Stomach (tissue), 9 donors: ENCODE data around the gene LIN52. TPM values are rescaled to one million over a fixed set of nuclear protein-coding genes. Genes with fewer than 3 reads are reported as not detected.

Source experiments
- DNase-seq, 2 donors: peaks; one replicate each; pipeline versions ENCODE4 v3.0.0 to v3.0.0-alpha.2; 2013 to 2019
- H3K27ac ChIP-seq, 5 donors: fragments of 200-600 bp in 4 of 5; sonication (generic) in 4 of 5; one replicate each; pipeline ENCODE4 v1.5.1; 2013 to 2019; ENCODE audit warnings: mild to moderate bottlenecking in 1 of 5, moderate library complexity in 1 of 5
- H3K27me3 ChIP-seq, 3 donors: fragments of 200-600 bp; sonication (generic); one replicate each; pipeline ENCODE4 v1.5.1; 2017 to 2019; ENCODE audit warnings: mixed run types in 1 of 3
- H3K36me3 ChIP-seq, 4 donors: fragments of 200-600 bp; sonication (generic); 1 replicate in 3 of 4; 2 replicates in 1 of 4; pipeline ENCODE4 v1.5.1; 2016 to 2019
- H3K4me1 ChIP-seq, 4 donors: fragments of 200-600 bp; sonication (generic); one replicate each; pipeline ENCODE4 v1.5.1; 2016 to 2019
- H3K4me3 ChIP-seq, 4 donors: fragments of 200-600 bp; sonication (generic) in 3 of 4; one replicate each; pipeline ENCODE4 v1.5.1; 2016 to 2019; ENCODE audit warnings: mild to moderate bottlenecking in 1 of 4
- H3K9me3 ChIP-seq, 4 donors: fragments of 200-600 bp; sonication (generic); one replicate each; pipeline ENCODE4 v1.5.1; 2016 to 2019
- CTCF ChIP-seq, 7 experiments: fragments of 450-650 bp in 4 of 7; fragments of 200-600 bp in 3 of 7; sonication (generic) in 3 of 7; IDR thresholded peaks; one replicate each; pipeline ENCODE4 v1.5.1; 2016 to 2019; ENCODE audit warnings: antibody characterized with exemption in 7 of 7, control low read depth in 2 of 7, mild to moderate bottlenecking in 1 of 7
- EP300 ChIP-seq: sonication (generic); formaldehyde crosslinking; IDR thresholded peaks from one replicate; pipeline ENCODE4 v1.6.1; 2017; ENCODE audit warnings: antibody characterized with exemption
- POLR2A ChIP-seq, 4 donors: fragments of 450-650 bp; IDR thresholded peaks; one replicate each; pipeline ENCODE4 v1.6.1; 2016; ENCODE audit warnings: antibody characterized with exemption in 4 of 4, control low read depth in 2 of 4, mild to moderate bottlenecking in 1 of 4, moderate library complexity in 1 of 4
- POLR2AphosphoS5 ChIP-seq, 3 donors: sonication (generic); formaldehyde crosslinking; IDR thresholded peaks; one replicate each; pipeline ENCODE4 v1.6.1; 2016; ENCODE audit warnings: antibody characterized with exemption in 3 of 3
- WGBS, 5 donors: extraction: QIAGEN DNeasy Blood & Tissue Kit in 3 of 5; methylation state at CpG; one replicate each; pipeline versions ENCODE4 v1.1.5 to v1.1.7; 2013 to 2018; 5-methylcytosine and 5-hydroxymethylcytosine counted together
- intact Hi-C: fragments of 100-400 bp; cut with DNase I; formaldehyde crosslinking; loops from one replicate; pipeline ENCODE4 v1.15.1; 2023; ENCODE audit warnings: low total_unique reads
- polyA plus RNA-seq, 3 donors: library from polyadenylated mRNA; stranded (reverse); fragments of 200-250 nt; gene quantifications; one replicate each; pipeline ENCODE4 v1.2.3, GENCODE V29; 2013
- total RNA-seq, 5 donors: library from RNA; depleted of rRNA; stranded (reverse); fragments of >200 nt; gene quantifications; one replicate each; pipeline versions ENCODE4 v1.1.0 to v1.2.3, GENCODE V29; 2014 to 2016
- donor health status: healthy with polysubstance abuse.
- donor health status: Bipolar disorder and iron deficiency.
- donor health status: healthy.

The LIN52 gene
- total and polyA plus RNA-seq, 8 donors: 0.87 to 16.7 (median 6.9) TPM

GRCh38 chr14:74221741-74222140, 137.0 kb downstream of the LIN52 start:
- 86 to 94% (median 89%) methylated on average over 7 of the region's 7 CpGs for WGBS, 5 donors
- no peak for TF ChIP-seq POLR2A (IDR thresholded peaks at IDR 0.05)
- TF ChIP-seq CTCF (IDR thresholded peaks at IDR 0.05): no peak
- no peak for TF ChIP-seq POLR2AphosphoS5 (IDR thresholded peaks at IDR 0.05)
- TF ChIP-seq EP300: no peak
- intact Hi-C loops: no loop called here
- H3K9me3 ChIP-seq: no peaks in the 10 kb centered on the region
- no peak overlapping the region for H3K4me3 ChIP-seq
- no peaks in the 10 kb centered on the region for H3K36me3 ChIP-seq
- H3K4me1 ChIP-seq: peaks cover 6 to 11% (median 9%) of the 10 kb centered on the region in 4 donors
- no peak for DNase-seq
- no peak overlapping the region for H3K27ac ChIP-seq
- H3K27me3 ChIP-seq: peaks cover 7 to 74% (median 36%) of the 10 kb centered on the region in 3 donors

GRCh38 chr14:74223016-74223415, 138.3 kb downstream of the LIN52 start:
- Histone ChIP-seq H3K9me3 (no peaks in the 10 kb centered on the region), H3K36me3 (no peaks in the 10 kb centered on the region), H3K27me3 (peaks cover 6 to 70% (median 23%) of the 10 kb centered on the region in 3 donors), H3K4me1 (peaks cover 0 to 4% (median 1%) of the 10 kb centered on the region in 4 donors), H3K4me3 (no peak overlapping the region), H3K27ac (no peak overlapping the region)
- intact Hi-C loops: no loop called here
- DNase-seq: no peak
- 71 to 79% (median 74%) methylated on average over 6 of the region's 6 CpGs for WGBS, 5 donors
- TF ChIP-seq CTCF (IDR thresholded peaks at IDR 0.05) (no peak), POLR2AphosphoS5 (IDR thresholded peaks at IDR 0.05) (no peak), POLR2A (IDR thresholded peaks at IDR 0.05) (no peak), EP300 (no peak)

GRCh38 chr14:74231784-74232183, 147.0 kb downstream of the LIN52 start:
- intact Hi-C loops: no loop called here
- peaks cover 0 to 16% (median 7%) of the 10 kb centered on the region in 4 donors for H3K9me3 ChIP-seq
- no peak overlapping the region for H3K27ac ChIP-seq
- TF ChIP-seq POLR2AphosphoS5 (IDR thresholded peaks at IDR 0.05) (no peak), EP300 (no peak), POLR2A (IDR thresholded peaks at IDR 0.05) (no peak), CTCF (IDR thresholded peaks at IDR 0.05) (no peak)
- 76 to 87% (median 83%) methylated on average over 8 of the region's 8 CpGs for WGBS, 5 donors
- DNase-seq: no peak
- H3K4me1 ChIP-seq: no peaks in the 10 kb centered on the region
- H3K27me3 ChIP-seq: peaks cover 0 to 69% (median 8%) of the 10 kb centered on the region in 3 donors
- H3K4me3 ChIP-seq: no peak overlapping the region
- H3K36me3 ChIP-seq: no peaks in the 10 kb centered on the region

- Histone ChIP-seq H3K36me3 (no peaks in the 10 kb centered on the region), H3K9me3 (peaks cover 0 to 16% (median 7%) of the 10 kb centered on the region in 4 donors), H3K4me3 (no peak overlapping the region), H3K27ac (no peak overlapping the region), H3K27me3 (peaks cover 13 to 78% (median 28%) of the 10 kb centered on the region in 3 donors), H3K4me1 (peaks cover 6 to 10% (median 7%) of the 10 kb centered on the region in 4 donors)
- TF ChIP-seq EP300 (no peak), POLR2AphosphoS5 (IDR thresholded peaks at IDR 0.05) (no peak)
- DNase-seq: no peak
- WGBS, 5 donors: 49 to 66% (median 59%) methylated on average over 4 of the region's 4 CpGs
- intact Hi-C loops: no loop called here
Measured at GRCh38 chr14:74235017-74235416, 150.3 kb downstream of the LIN52 start.

- DNase-seq: no peak
- TF ChIP-seq POLR2AphosphoS5 (IDR thresholded peaks at IDR 0.05): no peak
- TF ChIP-seq POLR2A (IDR thresholded peaks at IDR 0.05): no peak
- no peak for TF ChIP-seq CTCF (IDR thresholded peaks at IDR 0.05)
- TF ChIP-seq EP300: no peak
- peaks cover 0 to 3% (median under 1%) of the 10 kb centered on the region in 4 donors for H3K9me3 ChIP-seq
- peaks cover 24 to 87% (median 51%) of the 10 kb centered on the region in 3 donors for H3K27me3 ChIP-seq
- intact Hi-C loops: no loop called here
- 76 to 85% (median 78%) methylated on average over 4 of the region's 4 CpGs for WGBS, 5 donors
- H3K27ac ChIP-seq: no peak overlapping the region
- peaks cover 24 to 34% (median 29%) of the 10 kb centered on the region in 4 donors for H3K4me1 ChIP-seq
- no peaks in the 10 kb centered on the region for H3K36me3 ChIP-seq
- no peak overlapping the region for H3K4me3 ChIP-seq
Measured at GRCh38 chr14:74237441-74237840, 152.7 kb downstream of the LIN52 start.
